ENCODE results near the gene NECAP2.
A peak's percentile ranks its signal among the peaks of the same experiment; 100 is the strongest.
"Not testable (repeated sequence)": the region's sequence is repeated elsewhere in the genome, so short reads cannot be mapped to it uniquely, and the experiment has no call there.

The NECAP2 gene

DNA sequence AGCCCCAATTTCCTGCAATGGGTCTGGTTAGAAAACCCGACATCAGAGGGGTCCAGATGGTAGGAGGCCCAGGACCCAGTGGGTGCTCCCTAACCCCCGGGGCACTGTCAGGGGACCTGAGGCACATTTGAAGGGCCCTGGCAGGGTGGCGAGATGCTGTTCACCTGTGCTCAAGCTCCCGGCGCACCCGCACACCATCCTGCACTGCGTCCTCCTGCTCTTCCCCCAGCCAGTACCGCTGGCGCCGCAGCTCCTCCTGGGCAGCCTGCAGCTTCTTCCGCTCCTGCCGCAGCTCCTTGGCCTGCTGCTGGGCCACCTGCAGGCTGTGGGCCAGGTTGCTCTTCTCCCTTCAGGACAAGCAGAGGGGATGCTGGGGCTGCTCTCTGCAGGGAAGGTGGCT, 37.6 kb downstream of the NECAP2 start:
- DNase-seq (ENCODE audit: low read depth): no peak
- TF ChIP-seq, protein P1, sequence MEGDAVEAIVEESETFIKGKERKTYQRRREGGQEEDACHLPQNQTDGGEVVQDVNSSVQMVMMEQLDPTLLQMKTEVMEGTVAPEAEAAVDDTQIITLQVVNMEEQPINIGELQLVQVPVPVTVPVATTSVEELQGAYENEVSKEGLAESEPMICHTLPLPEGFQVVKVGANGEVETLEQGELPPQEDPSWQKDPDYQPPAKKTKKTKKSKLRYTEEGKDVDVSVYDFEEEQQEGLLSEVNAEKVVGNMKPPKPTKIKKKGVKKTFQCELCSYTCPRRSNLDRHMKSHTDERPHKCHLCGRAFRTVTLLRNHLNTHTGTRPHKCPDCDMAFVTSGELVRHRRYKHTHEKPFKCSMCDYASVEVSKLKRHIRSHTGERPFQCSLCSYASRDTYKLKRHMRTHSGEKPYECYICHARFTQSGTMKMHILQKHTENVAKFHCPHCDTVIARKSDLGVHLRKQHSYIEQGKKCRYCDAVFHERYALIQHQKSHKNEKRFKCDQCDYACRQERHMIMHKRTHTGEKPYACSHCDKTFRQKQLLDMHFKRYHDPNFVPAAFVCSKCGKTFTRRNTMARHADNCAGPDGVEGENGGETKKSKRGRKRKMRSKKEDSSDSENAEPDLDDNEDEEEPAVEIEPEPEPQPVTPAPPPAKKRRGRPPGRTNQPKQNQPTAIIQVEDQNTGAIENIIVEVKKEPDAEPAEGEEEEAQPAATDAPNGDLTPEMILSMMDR (IDR thresholded peaks at IDR 0.05; ENCODE audit: control insufficient read depth, extremely low read depth, insufficient read depth): no peak
- H3K4me3 ChIP-seq (ENCODE audit: low read depth, low read length): no peak overlapping the region

DNA sequence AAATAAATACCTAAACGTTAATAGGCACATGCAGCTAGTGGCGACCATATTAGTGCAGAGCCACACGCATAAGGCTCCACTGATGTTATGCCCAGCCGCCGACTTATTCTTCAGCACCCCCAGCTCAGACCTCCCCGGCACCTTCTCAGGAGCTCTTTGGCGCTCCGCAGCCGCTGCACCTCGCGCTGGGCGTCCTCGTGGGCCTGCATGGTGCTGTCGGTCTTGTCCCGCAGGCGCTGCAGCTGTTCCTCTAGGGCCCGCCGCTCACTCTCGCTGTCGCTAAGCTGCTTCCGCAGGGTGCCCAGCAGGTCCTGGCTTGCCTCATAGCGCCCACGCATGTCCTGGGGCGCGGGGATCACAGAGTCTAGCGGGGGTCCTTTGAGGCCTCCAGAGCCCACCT, 42.6 kb downstream of the NECAP2 start:
- not testable (repeated sequence) for DNase-seq (ENCODE audit: low read depth); H3K4me3 ChIP-seq (ENCODE audit: low read depth, low read length)

DNA sequence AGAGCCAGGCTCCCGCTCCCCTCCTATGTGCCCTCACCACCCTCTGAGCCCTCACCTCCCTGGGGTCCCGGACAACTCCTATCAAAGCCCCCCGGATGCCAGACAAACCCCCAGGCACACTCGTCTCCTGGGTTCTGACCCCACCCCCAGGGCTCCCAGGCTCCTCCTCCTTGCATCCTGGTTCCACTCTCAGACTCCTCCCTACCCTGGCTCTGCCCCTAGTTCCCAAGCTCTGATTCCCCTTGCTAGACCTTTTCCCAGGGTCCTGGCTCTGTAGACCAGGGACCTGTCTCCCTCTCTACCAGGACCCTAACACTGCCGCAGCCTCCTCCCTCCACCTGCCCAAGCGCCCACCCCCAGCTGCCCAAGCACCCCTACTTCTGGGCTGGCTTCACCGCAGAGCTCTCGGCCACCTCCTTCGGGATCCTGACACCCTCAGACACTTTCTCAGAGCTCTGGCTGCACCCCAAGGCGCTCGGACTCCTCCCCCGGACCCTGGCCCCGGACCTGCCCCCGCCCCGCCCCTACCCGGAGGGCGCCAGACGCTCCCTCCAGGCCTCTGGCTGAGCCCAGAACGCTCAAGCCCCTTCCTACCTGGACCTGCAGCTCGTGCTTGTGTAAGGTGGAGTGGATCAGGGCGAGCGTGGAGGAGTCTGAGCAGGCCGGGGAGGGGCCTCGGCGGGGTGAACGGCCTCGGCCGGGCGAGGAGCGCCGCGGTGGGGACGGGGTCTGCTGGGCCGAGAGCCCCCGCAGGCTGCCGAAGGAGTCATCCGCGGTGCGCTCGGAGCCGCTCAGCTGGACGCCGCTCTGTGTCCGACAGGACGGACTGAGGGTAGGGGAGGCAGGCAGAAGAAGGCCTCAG, 43.3 kb downstream of the NECAP2 start:
- DNase-seq (ENCODE audit: low read depth); H3K4me3 ChIP-seq (ENCODE audit: low read depth, low read length): not testable (repeated sequence)

DNA sequence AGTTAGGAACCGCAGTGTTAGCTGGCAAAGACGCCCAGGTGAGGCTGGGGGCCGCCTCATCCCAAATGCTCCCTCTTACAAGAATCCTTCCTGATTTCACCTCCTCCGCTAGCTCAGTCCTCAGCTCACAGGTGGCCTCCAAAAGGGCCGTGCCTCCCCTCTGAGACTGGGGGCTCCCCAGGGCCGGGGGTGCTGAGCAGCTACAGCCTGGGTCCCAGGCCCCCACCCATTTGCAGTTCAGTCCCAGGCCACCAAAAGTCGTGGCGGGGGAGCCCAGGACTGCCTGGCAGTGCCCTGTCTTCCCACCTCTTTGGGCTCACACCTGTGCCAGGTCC, 43.9 kb downstream of the NECAP2 start:
- no peak overlapping the region for H3K4me3 ChIP-seq (ENCODE audit: low read depth, low read length)
- TF ChIP-seq, protein P1 (IDR thresholded peaks at IDR 0.05; ENCODE audit: control insufficient read depth, extremely low read depth, insufficient read depth): no peak
- DNase-seq (ENCODE audit: low read depth): no peak

DNA sequence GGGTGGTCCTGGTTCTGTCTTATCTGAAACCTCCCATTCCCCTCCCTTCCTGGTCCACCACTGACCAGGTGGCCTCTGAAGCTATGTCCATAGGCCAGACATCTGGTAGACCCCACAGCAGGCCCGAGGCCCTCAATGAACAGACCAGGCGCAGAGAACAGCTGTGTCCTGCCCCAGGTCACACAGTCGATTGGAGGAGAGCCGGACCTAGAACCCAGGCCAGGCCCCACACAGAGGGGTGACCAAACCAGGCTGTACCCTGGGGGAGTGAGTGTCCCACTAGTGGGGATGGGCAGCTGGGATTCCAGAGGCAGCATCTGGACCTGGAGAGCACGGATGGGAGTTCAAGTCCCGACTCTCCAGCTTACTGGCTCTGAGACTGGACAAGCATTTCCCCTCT, 44.4 kb downstream of the NECAP2 start:
- no peak overlapping the region for H3K4me3 ChIP-seq (ENCODE audit: low read depth, low read length)
- TF ChIP-seq, protein P1 (IDR thresholded peaks at IDR 0.05; ENCODE audit: control insufficient read depth, extremely low read depth, insufficient read depth): no peak
- DNase-seq (ENCODE audit: low read depth): no peak

DNA sequence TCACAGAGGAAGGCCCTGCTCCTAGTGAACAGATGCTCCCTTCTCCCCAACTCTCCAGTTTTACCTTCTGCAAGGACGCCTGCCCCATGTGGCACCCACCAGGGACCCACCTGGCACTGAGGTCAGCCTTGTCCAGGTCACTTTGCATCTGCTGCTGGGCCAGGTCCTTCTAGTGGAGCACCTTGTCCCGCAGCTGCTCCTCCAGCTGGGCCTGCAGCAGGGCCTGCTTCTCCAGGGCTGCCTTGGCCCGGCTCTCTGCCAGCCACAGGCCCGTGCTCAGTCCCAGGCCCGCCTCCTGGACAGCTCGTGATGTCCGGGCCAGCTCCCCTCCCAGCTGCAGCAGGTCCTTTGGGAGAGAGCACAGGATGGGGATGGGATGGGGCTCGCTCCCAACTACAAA, 45.8 kb downstream of the NECAP2 start:
- H3K4me3 ChIP-seq (ENCODE audit: low read depth, low read length); DNase-seq (ENCODE audit: low read depth): not testable (repeated sequence)

DNA sequence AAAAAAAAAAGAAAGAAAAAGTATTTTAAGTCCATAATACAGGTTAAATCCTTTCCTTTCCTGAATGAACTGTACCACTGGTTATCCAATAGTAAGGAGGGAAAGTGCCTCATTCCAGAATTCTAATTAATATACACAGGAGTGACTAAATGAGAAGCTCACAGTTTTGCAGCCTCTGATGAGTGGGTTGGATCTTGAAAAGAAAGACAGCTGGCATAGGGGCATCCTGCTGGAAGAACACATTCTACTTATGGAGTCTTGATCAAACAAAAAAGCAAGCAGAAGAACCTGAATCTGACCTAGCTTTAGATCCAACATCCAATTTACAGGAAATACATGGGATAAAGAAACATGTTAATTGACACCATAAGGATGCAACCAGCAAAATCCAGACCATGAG, 46.5 kb downstream of the NECAP2 start:
- not testable (repeated sequence) for H3K4me3 ChIP-seq (ENCODE audit: low read depth, low read length); DNase-seq (ENCODE audit: low read depth)

DNA sequence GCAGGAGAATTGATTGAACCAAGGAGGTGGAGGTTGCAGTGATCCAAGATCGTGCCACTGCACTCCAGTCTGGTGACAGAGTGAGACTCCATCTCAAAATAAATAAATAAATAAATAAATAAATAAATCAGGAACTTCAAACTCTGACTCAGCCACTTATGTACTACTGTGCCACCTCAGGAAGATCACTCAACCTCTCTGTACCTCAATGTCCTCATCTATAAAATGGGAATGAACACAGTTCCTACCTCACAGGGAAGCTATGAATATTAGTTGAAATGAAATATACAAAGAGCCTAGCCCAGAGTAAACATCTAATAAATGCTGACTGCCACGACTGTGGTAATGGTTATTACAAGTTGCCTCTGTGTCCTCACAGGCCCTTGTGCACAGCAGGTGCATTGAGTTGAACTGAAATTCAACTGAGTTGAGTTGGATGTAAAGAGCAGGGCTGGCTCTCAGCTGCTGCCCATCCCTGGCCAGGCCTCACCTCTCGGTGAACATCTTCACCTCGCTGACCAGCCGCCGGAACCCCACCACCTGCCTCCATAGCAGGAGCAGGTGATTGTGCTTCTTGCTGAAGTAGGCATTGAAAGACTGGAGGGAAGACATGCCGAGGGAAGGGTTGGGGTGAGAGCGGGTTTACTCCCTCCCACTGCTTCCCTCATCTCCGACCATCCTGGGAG, 48.8 kb downstream of the NECAP2 start:
- not testable (repeated sequence) for DNase-seq (ENCODE audit: low read depth)

DNA sequence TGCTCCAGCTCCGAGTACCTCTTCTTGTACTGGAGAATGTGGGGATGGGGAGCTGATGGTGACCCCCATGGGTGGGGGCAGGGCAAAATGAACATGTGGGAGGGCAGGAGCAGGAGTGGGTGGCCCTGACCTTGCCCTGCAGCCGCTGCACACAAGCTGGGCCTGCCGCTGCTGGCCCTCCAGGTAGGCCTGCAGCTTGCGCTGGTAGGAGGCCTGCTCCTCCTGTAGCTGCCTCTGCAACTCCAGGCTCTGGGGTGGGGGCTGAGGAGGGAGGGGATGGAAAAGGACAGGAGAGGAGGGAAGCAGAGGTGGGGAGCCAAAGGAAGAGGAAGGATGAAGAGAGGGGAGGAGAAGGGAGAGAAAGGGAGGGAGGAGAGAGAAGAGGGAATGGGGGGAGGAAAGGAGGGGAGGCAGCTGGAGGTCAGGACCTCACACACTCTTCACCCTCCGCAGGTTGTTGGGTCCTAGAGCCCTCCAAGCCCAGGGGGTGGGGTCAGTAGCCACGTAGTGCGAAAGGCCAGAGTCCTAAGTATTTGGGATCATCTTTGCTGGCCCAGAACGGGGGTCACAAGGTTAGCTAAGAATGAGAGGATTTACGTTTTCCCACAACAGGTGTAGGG, 50.6 kb downstream of the NECAP2 start:
- no peak overlapping the region for H3K4me3 ChIP-seq (ENCODE audit: low read depth, low read length)
- TF ChIP-seq, protein P1 (IDR thresholded peaks at IDR 0.05; ENCODE audit: control insufficient read depth, extremely low read depth, insufficient read depth): no peak
- DNase-seq (ENCODE audit: low read depth): no peak

More for the DNA sequence above, 48.8 kb downstream of the NECAP2 start:
- not testable (repeated sequence) for H3K4me3 ChIP-seq (ENCODE audit: low read depth, low read length)

DNA sequence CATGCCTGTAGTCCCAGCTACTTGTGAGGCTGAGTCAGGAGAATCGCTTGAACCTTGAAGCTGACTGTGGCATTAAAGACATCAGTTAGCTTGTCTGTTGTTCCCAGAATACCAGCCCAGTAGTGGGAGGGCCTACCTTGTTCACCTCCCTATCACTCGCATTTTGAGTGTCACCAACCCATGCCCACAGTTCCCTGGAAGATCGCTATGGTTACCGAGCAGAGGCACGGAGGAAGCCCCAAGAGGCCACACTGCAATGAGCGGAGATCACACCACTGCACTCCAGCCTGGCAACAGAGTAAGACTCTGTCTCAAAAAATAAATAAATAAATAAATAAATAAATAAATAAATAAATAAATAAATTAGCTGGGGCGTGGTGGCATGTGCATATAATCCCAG, 52.4 kb downstream of the NECAP2 start:
- not testable (repeated sequence) for DNase-seq (ENCODE audit: low read depth); H3K4me3 ChIP-seq (ENCODE audit: low read depth, low read length)

DNA sequence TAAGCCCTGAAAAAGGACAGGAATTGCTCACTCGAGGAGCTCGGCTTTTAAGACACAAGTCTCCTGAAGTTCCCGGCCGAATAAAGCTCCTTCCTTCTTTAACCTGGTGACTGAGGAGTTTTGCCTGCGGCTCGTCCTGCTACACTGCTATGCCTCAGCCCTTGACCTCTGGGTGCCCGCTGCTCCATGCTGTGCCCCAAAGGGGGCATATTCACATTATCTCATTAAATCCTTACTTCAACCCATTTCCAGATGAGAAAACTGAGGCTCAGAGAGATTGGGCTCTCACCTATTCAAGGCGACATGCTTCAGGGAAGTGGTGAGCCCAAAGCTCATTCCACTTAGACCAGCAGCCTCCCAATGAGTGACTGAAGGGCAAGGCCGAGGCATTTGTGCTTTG, 53.2 kb downstream of the NECAP2 start:
- not testable (repeated sequence) for H3K4me3 ChIP-seq (ENCODE audit: low read depth, low read length); DNase-seq (ENCODE audit: low read depth)

DNA sequence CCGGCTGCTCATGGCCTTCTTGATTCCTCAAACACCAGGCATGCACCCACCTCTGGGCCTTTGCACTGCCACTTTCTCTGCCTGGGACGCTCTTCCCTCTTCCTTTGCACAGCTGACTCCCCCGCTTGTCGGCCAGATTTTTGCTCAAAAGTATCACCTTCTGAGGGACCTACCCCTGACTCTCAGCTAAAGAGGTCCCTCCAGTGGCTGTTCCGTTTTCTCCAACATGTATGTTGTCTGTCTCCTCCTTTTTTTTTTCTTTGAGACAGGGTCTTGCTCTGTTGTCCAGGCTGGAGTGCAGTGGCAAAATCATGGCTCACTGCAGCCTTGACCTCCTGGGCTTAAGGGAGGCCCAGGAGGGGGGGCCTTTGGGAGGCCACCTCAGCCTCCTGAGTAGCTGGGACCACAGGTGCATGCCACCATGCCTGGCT, 57.0 kb downstream of the NECAP2 start:
- H3K4me3 ChIP-seq (ENCODE audit: low read depth, low read length); DNase-seq (ENCODE audit: low read depth): not testable (repeated sequence)

DNA sequence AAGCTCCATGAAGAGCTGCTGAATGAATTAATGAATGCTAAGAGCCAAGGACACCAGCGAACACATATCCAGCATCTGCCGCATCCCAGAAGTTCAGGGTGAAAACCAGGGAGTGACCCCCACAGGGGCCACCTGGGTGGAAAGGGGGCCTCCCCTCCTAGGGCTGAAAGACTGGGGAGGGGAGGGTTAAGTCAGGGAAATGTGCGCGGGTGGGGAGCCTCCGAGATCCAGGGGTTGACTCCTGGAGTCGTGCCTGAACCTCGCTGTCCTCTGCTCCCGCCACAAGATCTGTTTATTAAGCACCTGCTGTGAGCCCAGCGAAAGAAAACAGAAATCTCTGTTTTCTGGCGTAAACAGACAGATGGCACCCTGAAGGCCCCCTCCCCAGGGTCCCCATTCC, 57.5 kb downstream of the NECAP2 start:
- DNase-seq (ENCODE audit: low read depth): not testable (repeated sequence)
- peak overlapping the region; percentile 57 for H3K4me3 ChIP-seq (ENCODE audit: low read depth, low read length)
